H9 (cell line): Measurements from ENCODE around the gene KSR1. TPM values are rescaled to one million over a fixed set of nuclear protein-coding genes. Genes with fewer than 3 reads are reported as not detected.

Experiments used
- DNase-seq: peaks from one replicate; pipeline ENCODE4 v3.0.0-alpha.2; 2017
- H2AFZ ChIP-seq: one replicate; pipeline ENCODE4 v1.6.1; 2013; ENCODE audit warnings: mild to moderate bottlenecking, low read length, control low read depth, moderate library complexity
- H2AK5ac ChIP-seq: 2 replicates; pipeline ENCODE4 v1.6.1; 2013; ENCODE audit warnings: low read length, control low read depth, mixed read lengths; ENCODE audit not compliant: insufficient read length
- H2BK120ac ChIP-seq: one replicate; pipeline ENCODE4 v1.6.1; 2013; ENCODE audit warnings: low read depth, mild to moderate bottlenecking, low read length, control low read depth, inconsistent platforms; ENCODE audit not compliant: poor library complexity, severe bottlenecking
- H2BK12ac ChIP-seq: 2 replicates; pipeline ENCODE4 v1.6.1; 2013; ENCODE audit warnings: low read length, control low read depth, mixed read lengths, low read depth; ENCODE audit not compliant: insufficient read length
- H2BK15ac ChIP-seq: 2 replicates; pipeline ENCODE4 v1.6.1; 2013; ENCODE audit warnings: low read depth, low read length, control low read depth
- H2BK20ac ChIP-seq: one replicate; pipeline ENCODE4 v1.6.1; 2013; ENCODE audit warnings: low read depth, mild to moderate bottlenecking, low read length, control low read depth, inconsistent platforms; ENCODE audit not compliant: poor library complexity, severe bottlenecking
- H2BK5ac ChIP-seq: 2 replicates; pipeline ENCODE4 v1.6.1; 2013; ENCODE audit warnings: low read length, control low read depth, mixed read lengths; ENCODE audit not compliant: insufficient read length
- H3K14ac ChIP-seq: 2 replicates; pipeline ENCODE4 v1.6.1; 2013; ENCODE audit warnings: low read length, control low read depth; ENCODE audit not compliant: insufficient read depth
- H3K18ac ChIP-seq: 2 replicates; pipeline ENCODE4 v1.6.1; 2013; ENCODE audit warnings: low read depth, mild to moderate bottlenecking, mixed read lengths, low read length, control low read depth; ENCODE audit not compliant: insufficient read length
- H3K23ac ChIP-seq: 2 replicates; pipeline ENCODE4 v1.6.1; 2013; ENCODE audit warnings: low read length, control low read depth, mixed read lengths, low read depth; ENCODE audit not compliant: insufficient read length
- H3K23me2 ChIP-seq: 2 replicates; pipeline ENCODE4 v1.6.1; 2013; ENCODE audit warnings: low read depth, mild to moderate bottlenecking, mixed read lengths, low read length, control low read depth; ENCODE audit not compliant: insufficient read length, poor library complexity, severe bottlenecking
- H3K27ac ChIP-seq: 2 replicates; pipeline ENCODE4 v1.5.1; 2013; ENCODE audit warnings: low read length, control low read depth, mixed read lengths, low read depth; ENCODE audit not compliant: insufficient read length
- H3K27me3 ChIP-seq: 2 replicates; pipeline ENCODE4 v1.6.1; 2013; ENCODE audit warnings: low read length, control low read depth, inconsistent platforms; ENCODE audit not compliant: insufficient read depth
- H3K4ac ChIP-seq: 2 replicates; pipeline ENCODE4 v1.6.1; 2013; ENCODE audit warnings: low read depth, mild to moderate bottlenecking, control low read depth, inconsistent platforms, low read length, moderate library complexity
- H3K4me1 ChIP-seq: 2 replicates; pipeline ENCODE4 v1.6.1; 2013; ENCODE audit warnings: low read length, control low read depth, inconsistent platforms; ENCODE audit not compliant: insufficient read depth
- H3K4me2 ChIP-seq: 2 replicates; pipeline ENCODE4 v1.6.1; 2013; ENCODE audit warnings: low read length, control low read depth, mixed read lengths; ENCODE audit not compliant: insufficient read length, insufficient read depth
- H3K56ac ChIP-seq: 2 replicates; pipeline ENCODE4 v1.6.1; 2013; ENCODE audit warnings: low read depth, mild to moderate bottlenecking, mixed read lengths, low read length, control low read depth; ENCODE audit not compliant: insufficient read length
- H3K79me1 ChIP-seq: 2 replicates; pipeline ENCODE4 v1.6.1; 2013; ENCODE audit warnings: low read depth, mild to moderate bottlenecking, moderate library complexity, low read length, control low read depth, inconsistent platforms; ENCODE audit not compliant: insufficient read depth, poor library complexity, severe bottlenecking
- H3K79me2 ChIP-seq: 2 replicates; pipeline ENCODE4 v1.6.1; 2013; ENCODE audit warnings: low read length, control low read depth, inconsistent platforms; ENCODE audit not compliant: insufficient read depth
- H3K9ac ChIP-seq: 2 replicates; pipeline ENCODE4 v1.6.1; 2013; ENCODE audit warnings: low read length, control low read depth, mixed read lengths; ENCODE audit not compliant: insufficient read length; ENCODE audit errors: extremely low read depth
- H3K9me3 ChIP-seq: one replicate; pipeline ENCODE4 v1.6.1; 2013; ENCODE audit warnings: low read depth, low read length, inconsistent platforms; ENCODE audit not compliant: control insufficient read depth
- H3T11ph ChIP-seq: one replicate; pipeline ENCODE4 v1.6.1; 2013; ENCODE audit warnings: mild to moderate bottlenecking, low read length, control low read depth, inconsistent platforms
- H4K20me1 ChIP-seq: one replicate; pipeline ENCODE4 v1.6.1; 2013; ENCODE audit not compliant: control insufficient read depth, insufficient read length, insufficient read depth
- H4K5ac ChIP-seq: 2 replicates; pipeline ENCODE4 v1.6.1; 2013; ENCODE audit warnings: low read depth, mild to moderate bottlenecking, mixed read lengths, low read length, control low read depth; ENCODE audit not compliant: insufficient read length
- H4K8ac ChIP-seq: replicated peaks from 2 replicates; pipeline ENCODE4 v1.6.1; 2013; ENCODE audit warnings: low read length, control low read depth, mixed read lengths, low read depth; ENCODE audit not compliant: insufficient read length
- H4K91ac ChIP-seq: 2 replicates; pipeline ENCODE4 v1.6.1; 2013; ENCODE audit warnings: low read depth, mild to moderate bottlenecking, moderate library complexity, mixed read lengths, low read length, control low read depth; ENCODE audit not compliant: insufficient read length
- H3K27ac Mint-ChIP-seq, 3 experiments: 2 replicates in 2 of 3; 3 replicates in 1 of 3; pipeline ENCODE4 v1.8.0; 2020 to 2021; ENCODE audit warnings: mixed read lengths in 3 of 3, mild to moderate bottlenecking in 1 of 3, moderate library complexity in 1 of 3
- H3K27me3 Mint-ChIP-seq: 2 replicates; pipeline ENCODE4 v1.8.0; 2021; ENCODE audit warnings: low read depth, mild to moderate bottlenecking, moderate library complexity, mixed read lengths
- H3K36me3 Mint-ChIP-seq, 3 experiments: 2 replicates in 2 of 3; 3 replicates in 1 of 3; pipeline ENCODE4 v1.8.0; 2020 to 2021; ENCODE audit warnings: low read depth in 3 of 3, mixed read lengths in 3 of 3; ENCODE audit not compliant: insufficient read depth in 1 of 3
- H3K4me1 Mint-ChIP-seq, 2 experiments: 2 replicates each; pipeline ENCODE4 v1.8.0; 2020; ENCODE audit warnings: mixed read lengths in 2 of 2
- H3K4me3 Mint-ChIP-seq, 2 experiments: 2 replicates in 1 of 2; 3 replicates in 1 of 2; pipeline ENCODE4 v1.8.0; 2020 to 2021; ENCODE audit warnings: mild to moderate bottlenecking in 2 of 2, mixed read lengths in 2 of 2, moderate library complexity in 1 of 2
- H3K9me3 Mint-ChIP-seq, 2 experiments: 2 replicates in 1 of 2; 3 replicates in 1 of 2; pipeline ENCODE4 v1.8.0; 2020; ENCODE audit warnings: mild to moderate bottlenecking in 2 of 2, mixed read lengths in 2 of 2, moderate library complexity in 1 of 2
- WGBS: extraction: QIAGEN DNeasy Blood & Tissue Kit; methylation state at CpG from one replicate; pipeline ENCODE4 v1.1.7; 2013; ENCODE audit warnings: missing lambda C conversion rate, low lambda C conversion rate, mixed read lengths; ENCODE audit not compliant: insufficient read length; ENCODE audit errors: extremely low coverage; 5-methylcytosine and 5-hydroxymethylcytosine counted together
- total RNA-seq: library from RNA; stranded (reverse); gene quantifications from 2 replicates; pipeline ENCODE4 v1.2.1, GENCODE V29; 2021
- TF ChIP-seq, protein P1 (sequence below): fragments of 200-600 bp; sonication (generic); conservative IDR thresholded peaks from 3 replicates; pipeline ENCODE4 v1.8.0; 2021; ENCODE audit warnings: antibody characterized with exemption, mild to moderate bottlenecking

Gene KSR1
- total RNA-seq, 1 experiment from 2014 or later: 44.9 TPM

- Histone ChIP-seq H3K4me1 (no peaks in the 10 kb centered on the region; the same call in 1 of the 2 replicates), H2BK20ac (no peak overlapping the region), H3K79me1 (no peaks in the 10 kb centered on the region), H3K18ac (no peak overlapping the region), H3K23ac (no peak overlapping the region), H3K27ac (no peak overlapping the region), H3K4me2 (no peak overlapping the region), H2AK5ac (no peak overlapping the region), H4K8ac (no peak overlapping the region), H3K56ac (no peak overlapping the region), H3K9me3 (no peaks in the 10 kb centered on the region), H2BK15ac (no peak overlapping the region), H4K20me1 (no peaks in the 10 kb centered on the region), H4K91ac (no peak overlapping the region), H3K79me2 (no peaks in the 10 kb centered on the region), H3T11ph (no peak overlapping the region), H3K4ac (no peak overlapping the region), H3K14ac (no peak overlapping the region), H2BK5ac (no peak overlapping the region), H2BK12ac (no peak overlapping the region), H2AFZ (no peak overlapping the region), H3K23me2 (no peaks in the 10 kb centered on the region), H3K9ac (no peak overlapping the region), H4K5ac (no peak overlapping the region), H3K27me3 (no peaks in the 10 kb centered on the region), H2BK120ac (no peak overlapping the region)
- Mint-ChIP-seq H3K4me1 (no peaks in the 10 kb centered on the region; a peak in 1 of 4 replicates), H3K4me3 (no peak overlapping the region), H3K9me3 (no peaks in the 10 kb centered on the region), H3K27me3 (peaks cover 6% of the 10 kb centered on the region; the same call in 1 of the 2 replicates), H3K36me3 (no peaks in the 10 kb centered on the region), H3K27ac (peak overlapping the region in 2 of 3 experiments; percentile 61 to 76; a peak in 3 of 7 replicates)
- TF ChIP-seq, protein P1, sequence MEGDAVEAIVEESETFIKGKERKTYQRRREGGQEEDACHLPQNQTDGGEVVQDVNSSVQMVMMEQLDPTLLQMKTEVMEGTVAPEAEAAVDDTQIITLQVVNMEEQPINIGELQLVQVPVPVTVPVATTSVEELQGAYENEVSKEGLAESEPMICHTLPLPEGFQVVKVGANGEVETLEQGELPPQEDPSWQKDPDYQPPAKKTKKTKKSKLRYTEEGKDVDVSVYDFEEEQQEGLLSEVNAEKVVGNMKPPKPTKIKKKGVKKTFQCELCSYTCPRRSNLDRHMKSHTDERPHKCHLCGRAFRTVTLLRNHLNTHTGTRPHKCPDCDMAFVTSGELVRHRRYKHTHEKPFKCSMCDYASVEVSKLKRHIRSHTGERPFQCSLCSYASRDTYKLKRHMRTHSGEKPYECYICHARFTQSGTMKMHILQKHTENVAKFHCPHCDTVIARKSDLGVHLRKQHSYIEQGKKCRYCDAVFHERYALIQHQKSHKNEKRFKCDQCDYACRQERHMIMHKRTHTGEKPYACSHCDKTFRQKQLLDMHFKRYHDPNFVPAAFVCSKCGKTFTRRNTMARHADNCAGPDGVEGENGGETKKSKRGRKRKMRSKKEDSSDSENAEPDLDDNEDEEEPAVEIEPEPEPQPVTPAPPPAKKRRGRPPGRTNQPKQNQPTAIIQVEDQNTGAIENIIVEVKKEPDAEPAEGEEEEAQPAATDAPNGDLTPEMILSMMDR: no peak
- no CpG with 5 or more reads among the region's 9 CpGs for WGBS
- DNase-seq: no peak
These were observed 35.9 kb upstream of the KSR1 start for GRCh38 chr17:27420211-27420950.
